ENCODE measurements around the gene ARRB1. TPM values are rescaled to one million over a fixed set of nuclear protein-coding genes. Genes with fewer than 3 reads are reported as not detected.

Gene ARRB1
- total RNA-seq, 1 donor from 2014 or later: 33.1 TPM

DNA sequence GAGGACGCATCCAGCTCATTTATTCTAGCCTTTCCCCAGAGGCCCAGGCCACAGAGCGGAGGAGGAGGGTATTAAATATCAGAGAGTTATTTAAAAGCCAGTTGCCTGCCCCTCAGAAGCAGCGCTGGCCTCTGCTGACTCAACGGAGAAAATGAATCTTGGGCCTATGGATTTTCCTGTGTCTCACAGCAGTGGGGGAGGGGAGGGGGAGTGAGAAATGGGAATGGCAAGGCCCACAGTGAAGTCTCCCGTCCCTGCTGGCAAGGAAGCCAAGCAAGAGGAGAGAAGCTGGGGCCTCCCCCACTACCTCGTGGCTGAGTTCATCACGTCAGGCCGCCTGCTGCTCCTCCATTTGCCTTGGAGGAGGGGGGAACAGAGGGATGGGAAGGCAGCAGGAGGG, 115.4 kb downstream of the ARRB1 start:
- Histone ChIP-seq H3K4me1 (peaks cover 5% of the 10 kb centered on the region), H3K36me3 (no peaks in the 10 kb centered on the region), H3K27me3 (no peaks in the 10 kb centered on the region), H3K9me3 (no peaks in the 10 kb centered on the region), H3K4me3 (no peak overlapping the region), H3K27ac (no peak overlapping the region)
- DNase-seq (ENCODE audit: extremely low spot score in 2 of 2): no peak
- intact Hi-C loops (cut with DNase I): no loop called here
- TF ChIP-seq POLR2AphosphoS5 (IDR thresholded peaks at IDR 0.05; ENCODE audit: insufficient read depth in 1 of 2, low read depth in 1 of 2) (no peak), POLR2A (IDR thresholded peaks at IDR 0.05) (no peak), CTCF (IDR thresholded peaks at IDR 0.05) (no peak)

- intact Hi-C loops (cut with DNase I): no loop called here
- no peaks in the 10 kb centered on the region for H3K36me3 ChIP-seq
- no peaks in the 10 kb centered on the region for H3K9me3 ChIP-seq
- no peak overlapping the region for H3K27ac ChIP-seq
- no peaks in the 10 kb centered on the region for H3K27me3 ChIP-seq
- no peak overlapping the region for H3K4me3 ChIP-seq
- TF ChIP-seq CTCF (IDR thresholded peaks at IDR 0.05): no peak
- no peak for TF ChIP-seq POLR2AphosphoS5 (IDR thresholded peaks at IDR 0.05; ENCODE audit: insufficient read depth in 1 of 2, low read depth in 1 of 2)
- TF ChIP-seq POLR2A (IDR thresholded peaks at IDR 0.05): no peak
- no peak for DNase-seq (ENCODE audit: extremely low spot score in 2 of 2)
- no peaks in the 10 kb centered on the region for H3K4me1 ChIP-seq
Observed at GRCh38 chr11:75233754-75234172, 117.7 kb downstream of the ARRB1 start.

- Histone ChIP-seq H3K4me1 (no peaks in the 10 kb centered on the region), H3K27ac (no peak overlapping the region), H3K4me3 (no peak overlapping the region), H3K9me3 (no peaks in the 10 kb centered on the region), H3K27me3 (no peaks in the 10 kb centered on the region), H3K36me3 (no peaks in the 10 kb centered on the region)
- DNase-seq (ENCODE audit: extremely low spot score in 2 of 2): no peak
- TF ChIP-seq POLR2AphosphoS5 (IDR thresholded peaks at IDR 0.05; ENCODE audit: insufficient read depth in 1 of 2, low read depth in 1 of 2) (no peak), CTCF (IDR thresholded peaks at IDR 0.05) (no peak), POLR2A (IDR thresholded peaks at IDR 0.05) (no peak)
- intact Hi-C loops (cut with DNase I): no loop called here
Observed at GRCh38 chr11:75230621-75231020, 120.8 kb downstream of the ARRB1 start.

DNA sequence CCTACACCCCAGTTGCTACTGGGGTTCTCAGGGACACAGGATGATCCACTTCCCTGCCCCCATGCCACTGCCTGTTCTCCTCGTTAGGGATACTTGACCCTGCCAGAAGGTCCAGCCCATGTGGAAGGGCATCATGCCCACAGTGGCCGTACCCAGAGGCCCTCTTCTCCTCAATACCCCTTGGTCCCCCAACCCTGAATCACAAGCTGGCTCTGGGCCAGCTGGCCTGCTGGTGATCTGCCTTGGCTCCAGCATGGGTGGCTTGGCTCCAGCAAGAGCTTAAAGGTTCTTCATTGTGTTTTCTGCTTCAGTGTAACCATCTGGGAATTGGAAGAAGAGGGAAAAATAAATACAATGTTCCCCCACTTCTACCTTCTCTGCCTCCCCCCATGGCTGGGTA, 122.0 kb downstream of the ARRB1 start:
- H3K4me1 ChIP-seq: no peaks in the 10 kb centered on the region
- no peak for DNase-seq (ENCODE audit: extremely low spot score in 2 of 2)
- intact Hi-C loops (cut with DNase I): no loop called here
- no peaks in the 10 kb centered on the region for H3K9me3 ChIP-seq
- H3K36me3 ChIP-seq: no peaks in the 10 kb centered on the region
- TF ChIP-seq CTCF (IDR thresholded peaks at IDR 0.05) (no peak), POLR2AphosphoS5 (IDR thresholded peaks at IDR 0.05; ENCODE audit: insufficient read depth in 1 of 2, low read depth in 1 of 2) (no peak), POLR2A (IDR thresholded peaks at IDR 0.05) (no peak)
- H3K27me3 ChIP-seq: no peaks in the 10 kb centered on the region
- H3K4me3 ChIP-seq: no peak overlapping the region
- no peak overlapping the region for H3K27ac ChIP-seq

- TF ChIP-seq POLR2AphosphoS5 (IDR thresholded peaks at IDR 0.05; ENCODE audit: insufficient read depth in 1 of 2, low read depth in 1 of 2): no peak
- Histone ChIP-seq H3K36me3 (no peaks in the 10 kb centered on the region), H3K9me3 (no peaks in the 10 kb centered on the region), H3K27ac (no peak overlapping the region), H3K27me3 (no peaks in the 10 kb centered on the region), H3K4me3 (no peak overlapping the region), H3K4me1 (no peaks in the 10 kb centered on the region)
- intact Hi-C loops (cut with DNase I): no loop called here
- DNase-seq (ENCODE audit: extremely low spot score in 2 of 2): no peak
Observed at GRCh38 chr11:75225794-75226193, 125.7 kb downstream of the ARRB1 start.
